Smooth muscle cell of the coronary artery (primary cell): Measurements from ENCODE around the gene HRH3. TPM values are rescaled to one million over a fixed set of nuclear protein-coding genes. Genes with fewer than 3 reads are reported as not detected.

Experiments
- total RNA-seq: library from RNA; depleted of rRNA; stranded (reverse); fragments of >200 nt; gene quantifications from 2 replicates; pipeline ENCODE4 v1.2.3, GENCODE V29; 2014; ENCODE audit warnings: low replicate concordance

HRH3 gene
- total RNA-seq = not detected in 2 replicates

DNA sequence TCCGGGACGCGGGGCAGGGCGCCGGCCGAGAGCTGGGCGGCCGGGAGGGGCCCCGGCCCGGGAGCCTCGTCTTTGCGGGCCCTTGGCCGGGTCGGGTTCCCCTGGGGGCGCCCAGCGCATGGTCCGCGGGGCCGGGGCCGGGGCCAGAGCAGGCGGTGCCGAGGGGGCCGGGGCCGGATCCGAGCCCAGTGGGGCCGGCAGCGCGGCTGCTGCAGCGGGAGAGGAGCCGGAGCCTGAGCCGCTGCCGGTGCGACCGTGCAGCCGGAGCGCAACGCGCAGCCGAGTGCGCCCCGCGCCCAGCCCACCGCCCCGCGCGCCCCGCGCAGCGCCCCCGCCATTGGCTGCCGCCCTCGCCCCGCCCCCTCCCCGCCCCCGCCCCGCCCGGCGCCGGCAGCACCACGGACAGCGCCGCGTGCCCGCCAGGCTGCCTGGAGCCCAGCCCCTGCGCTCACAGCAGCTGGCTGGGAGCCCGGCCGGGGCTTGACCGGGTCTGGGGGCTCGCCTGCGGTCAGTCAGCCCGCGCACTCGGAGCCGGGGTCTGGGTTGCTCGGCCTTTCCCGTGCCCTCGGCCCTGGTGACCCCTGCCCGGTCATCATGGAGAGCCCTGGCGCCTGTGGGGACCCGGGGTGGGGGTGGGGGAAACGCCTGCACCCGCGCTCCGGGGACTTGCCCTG lies at the start of gene HRH3:
TSS of gene HRH3 (minus strand) at position 287 of the 674 bp plus-strand sequence. CDS start 308 bp downstream, outside the sequence.

DNA sequence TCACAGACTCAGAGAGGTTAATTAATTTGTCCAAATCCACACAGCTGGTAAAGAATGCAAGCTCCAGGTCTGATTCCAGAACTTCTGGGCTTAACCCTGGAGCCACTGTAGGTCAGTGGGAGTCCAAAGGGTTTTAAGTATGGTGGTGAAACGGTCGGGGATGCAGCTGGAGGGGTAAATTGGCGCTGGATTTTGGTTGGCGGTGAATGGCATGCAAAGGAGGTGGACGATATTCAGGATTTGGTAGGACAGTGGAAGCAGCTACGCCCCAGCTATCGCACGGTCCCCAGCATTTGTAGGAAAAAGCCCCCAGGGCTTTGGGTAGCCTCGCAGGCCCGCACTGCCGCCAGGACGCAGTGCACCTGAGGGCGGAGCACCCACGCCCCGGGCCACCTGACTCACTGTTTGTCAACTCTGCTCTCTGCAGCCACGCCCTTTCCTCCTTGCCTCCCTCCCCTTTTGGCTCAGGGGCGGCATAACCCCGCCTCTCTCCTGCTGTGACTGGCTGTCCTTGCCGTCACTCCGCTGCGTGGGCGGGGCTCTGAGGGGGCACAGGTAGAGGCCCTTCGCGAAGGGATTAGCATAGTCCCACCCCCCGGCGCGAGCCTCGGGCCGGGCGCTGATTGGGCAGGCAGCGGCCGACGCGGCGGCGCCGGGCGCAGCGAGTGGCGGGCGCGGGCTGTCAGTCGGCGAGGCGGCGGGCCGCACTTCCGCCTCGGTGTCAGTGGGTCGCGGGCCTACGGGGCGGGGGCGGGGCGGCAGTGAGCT lies 17.9 kb upstream of the HRH3 start, which contains the start of gene OSBPL2:
TSS of gene OSBPL2 (plus strand) at position 721 of the 768 bp plus-strand sequence. CDS start 17,664 bp downstream, outside the sequence.

DNA sequence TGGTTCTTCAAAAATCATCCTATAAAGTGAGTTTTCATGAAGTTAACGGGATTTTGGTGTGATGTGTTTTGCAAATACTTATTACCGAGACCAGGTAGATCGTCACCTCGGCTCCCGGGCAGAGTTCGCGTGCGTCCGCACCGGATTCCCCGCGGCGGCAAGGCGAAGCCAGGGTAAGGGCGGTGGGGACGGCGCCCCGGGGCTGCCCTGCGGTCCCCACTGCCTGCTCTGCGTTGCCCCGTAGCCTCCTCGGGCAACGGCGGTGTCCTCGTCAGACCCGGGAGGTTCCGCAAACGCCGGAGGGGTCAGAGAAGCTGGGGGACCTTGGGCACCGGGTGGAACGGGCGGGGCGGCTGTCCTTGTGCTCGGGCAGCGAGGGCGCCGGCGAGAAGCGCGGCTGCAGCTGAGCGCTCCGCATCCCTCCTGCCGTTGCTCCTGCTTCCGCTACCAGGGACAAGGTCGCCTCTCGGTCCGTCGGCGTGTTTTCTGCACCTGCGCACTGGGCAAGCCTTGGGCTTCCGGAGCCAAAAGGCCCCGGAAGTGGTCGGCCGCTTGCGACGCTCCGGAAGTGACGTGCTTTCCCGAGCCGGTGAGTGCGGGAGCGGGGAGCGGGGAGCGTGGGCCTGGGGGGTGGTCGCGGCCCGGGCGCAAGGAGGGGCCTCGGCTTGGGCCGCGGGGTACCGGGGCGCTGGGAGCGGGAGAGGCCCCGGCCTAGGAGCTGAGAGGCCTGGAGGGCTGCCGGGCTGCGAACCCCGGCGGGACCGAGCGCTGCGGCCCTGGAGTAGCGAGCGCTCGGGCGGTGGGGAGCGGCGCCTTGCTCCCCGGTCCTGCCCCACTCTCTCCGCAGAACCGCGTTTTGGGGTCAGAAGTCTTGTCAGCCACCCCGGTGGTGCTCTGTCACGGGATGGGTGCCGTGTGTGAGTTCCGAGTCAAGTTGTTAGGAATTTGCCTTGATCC lies 37.3 kb downstream of the HRH3 start, which contains the start of gene MTG2:
TSS of gene MTG2 (plus strand) at position 560 of the 957 bp plus-strand sequence. CDS start 10,393 bp downstream, outside the sequence.

Other genes with a start within 250 kb of the HRH3 start
- gene TAF4, start 154.4 kb downstream of the HRH3 start, total RNA-seq = 2.1 and 2.4 TPM in 2 replicates
- 40.6 and 50.3 TPM in 2 replicates for gene LSM14B, start 97.8 kb downstream of the HRH3 start, total RNA-seq
- gene PSMA7, start 76.9 kb downstream of the HRH3 start, total RNA-seq = 465 and 472 TPM in 2 replicates
- 11.0 and 21.2 TPM in 2 replicates for gene SS18L1, start 76.5 kb downstream of the HRH3 start, total RNA-seq
- gene MTG2, start 37.2 kb downstream of the HRH3 start, total RNA-seq = 18.3 and 22.2 TPM in 2 replicates
- 33.2 and 38.6 TPM in 2 replicates for gene OSBPL2, start 18.2 kb upstream of the HRH3 start, total RNA-seq
- gene ADRM1, start 82.7 kb upstream of the HRH3 start, total RNA-seq = 51.1 and 93.3 TPM in 2 replicates
- gene LAMA5, start 147.0 kb upstream of the HRH3 start, total RNA-seq = 8.1 and 63.7 TPM in 2 replicates
- gene RPS21, start 166.8 kb upstream of the HRH3 start, total RNA-seq = 1,874 and 4,029 TPM in 2 replicates
- gene CABLES2, start 187.0 kb upstream of the HRH3 start, total RNA-seq = 0.45 and 0.47 TPM in 2 replicates
- not detected in 2 replicates for gene RBBP8NL, start 207.3 kb upstream of the HRH3 start, total RNA-seq